ENCODE results near the gene ATP8A2.

Gene ATP8A2

GRCh38 chr13:25738342-25739196, 366.8 kb downstream of the ATP8A2 start:
- no peak for FAIRE-seq

GRCh38 chr13:25739376-25739775, 367.6 kb downstream of the ATP8A2 start:
- FAIRE-seq: no peak

- no peak for FAIRE-seq
Observed at GRCh38 chr13:25741796-25742195, 370.0 kb downstream of the ATP8A2 start.

GRCh38 chr13:25742220-25742619, 370.4 kb downstream of the ATP8A2 start:
- FAIRE-seq: no peak

GRCh38 chr13:25743421-25743820, 371.6 kb downstream of the ATP8A2 start:
- FAIRE-seq: no peak

- no peak for FAIRE-seq
Observed at GRCh38 chr13:25744178-25744577, 372.4 kb downstream of the ATP8A2 start.

- FAIRE-seq: no peak
Observed at GRCh38 chr13:25746131-25746530, 374.4 kb downstream of the ATP8A2 start.

- FAIRE-seq: no peak
Observed at GRCh38 chr13:25752957-25753551, 381.3 kb downstream of the ATP8A2 start.

GRCh38 chr13:25753976-25754375, 382.2 kb downstream of the ATP8A2 start:
- no peak for FAIRE-seq

- no peak for FAIRE-seq
Observed at GRCh38 chr13:25756251-25756650, 384.5 kb downstream of the ATP8A2 start.

GRCh38 chr13:25756912-25757311, 385.1 kb downstream of the ATP8A2 start:
- no peak for FAIRE-seq

GRCh38 chr13:25761041-25761440, 389.3 kb downstream of the ATP8A2 start:
- FAIRE-seq: no peak

GRCh38 chr13:25762281-25762680, 390.5 kb downstream of the ATP8A2 start:
- no peak for FAIRE-seq

- FAIRE-seq: no peak
Observed at GRCh38 chr13:25762795-25763377, 391.1 kb downstream of the ATP8A2 start.

- no peak for FAIRE-seq
Observed at GRCh38 chr13:25764378-25764777, 392.6 kb downstream of the ATP8A2 start.

GRCh38 chr13:25765266-25765665, 393.5 kb downstream of the ATP8A2 start:
- FAIRE-seq: no peak

GRCh38 chr13:25766576-25766975, 394.8 kb downstream of the ATP8A2 start:
- FAIRE-seq: no peak

- FAIRE-seq: no peak
Observed at GRCh38 chr13:25766991-25767390, 395.2 kb downstream of the ATP8A2 start.

- no peak for FAIRE-seq
Observed at GRCh38 chr13:25768376-25768775, 396.6 kb downstream of the ATP8A2 start.

- FAIRE-seq: no peak
Observed at GRCh38 chr13:25768838-25769237, 397.1 kb downstream of the ATP8A2 start.

- FAIRE-seq: no peak
Observed at GRCh38 chr13:25770601-25771000, 398.8 kb downstream of the ATP8A2 start.

GRCh38 chr13:25771202-25771601, 399.4 kb downstream of the ATP8A2 start:
- no peak for FAIRE-seq

GRCh38 chr13:25771641-25772478, 400.1 kb downstream of the ATP8A2 start:
- FAIRE-seq: no peak

Measured in G401.6 (cell line).